ENCODE data around the gene NSD1. TPM values are rescaled to one million over a fixed set of nuclear protein-coding genes. Genes with fewer than 3 reads are reported as not detected.

The NSD1 gene
- total RNA-seq, 1 donor from 2014 or later, result 32.4 TPM

DNA sequence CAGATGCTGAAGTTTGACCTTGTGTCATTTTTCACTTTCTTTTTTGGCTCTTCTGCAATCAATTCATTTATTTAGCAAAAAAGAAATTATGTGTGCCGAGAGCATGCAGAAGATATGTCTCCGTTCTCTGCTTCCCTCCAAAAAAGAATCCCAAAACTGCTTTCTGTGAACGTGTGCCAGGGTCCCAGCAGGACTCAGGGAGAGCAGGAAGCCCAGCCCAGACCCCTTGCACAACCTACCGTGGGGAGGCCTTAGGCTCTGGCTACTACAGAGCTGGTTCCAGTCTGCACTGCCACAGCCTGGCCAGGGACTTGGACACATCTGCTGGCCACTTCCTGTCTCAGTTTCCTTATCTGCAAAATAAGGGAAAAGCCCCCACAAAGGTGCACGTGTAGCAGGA lies 44.4 kb upstream of the NSD1 start:
- Histone ChIP-seq H3K4me3 (ENCODE audit: low read depth, low read length) (no peak overlapping the region), H3K27me3 (ENCODE audit: control insufficient read depth, insufficient read depth, low read length) (no peaks in the 10 kb centered on the region), H3K36me3 (ENCODE audit: control insufficient read depth, insufficient read depth, low read length) (no peaks in the 10 kb centered on the region)
- TF ChIP-seq, protein P1, sequence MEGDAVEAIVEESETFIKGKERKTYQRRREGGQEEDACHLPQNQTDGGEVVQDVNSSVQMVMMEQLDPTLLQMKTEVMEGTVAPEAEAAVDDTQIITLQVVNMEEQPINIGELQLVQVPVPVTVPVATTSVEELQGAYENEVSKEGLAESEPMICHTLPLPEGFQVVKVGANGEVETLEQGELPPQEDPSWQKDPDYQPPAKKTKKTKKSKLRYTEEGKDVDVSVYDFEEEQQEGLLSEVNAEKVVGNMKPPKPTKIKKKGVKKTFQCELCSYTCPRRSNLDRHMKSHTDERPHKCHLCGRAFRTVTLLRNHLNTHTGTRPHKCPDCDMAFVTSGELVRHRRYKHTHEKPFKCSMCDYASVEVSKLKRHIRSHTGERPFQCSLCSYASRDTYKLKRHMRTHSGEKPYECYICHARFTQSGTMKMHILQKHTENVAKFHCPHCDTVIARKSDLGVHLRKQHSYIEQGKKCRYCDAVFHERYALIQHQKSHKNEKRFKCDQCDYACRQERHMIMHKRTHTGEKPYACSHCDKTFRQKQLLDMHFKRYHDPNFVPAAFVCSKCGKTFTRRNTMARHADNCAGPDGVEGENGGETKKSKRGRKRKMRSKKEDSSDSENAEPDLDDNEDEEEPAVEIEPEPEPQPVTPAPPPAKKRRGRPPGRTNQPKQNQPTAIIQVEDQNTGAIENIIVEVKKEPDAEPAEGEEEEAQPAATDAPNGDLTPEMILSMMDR (IDR thresholded peaks at IDR 0.05; ENCODE audit: insufficient read depth, low read length, severe bottlenecking), result no peak
- DNase-seq (ENCODE audit: low read depth), result no peak
- FAIRE-seq, result no peak

DNA sequence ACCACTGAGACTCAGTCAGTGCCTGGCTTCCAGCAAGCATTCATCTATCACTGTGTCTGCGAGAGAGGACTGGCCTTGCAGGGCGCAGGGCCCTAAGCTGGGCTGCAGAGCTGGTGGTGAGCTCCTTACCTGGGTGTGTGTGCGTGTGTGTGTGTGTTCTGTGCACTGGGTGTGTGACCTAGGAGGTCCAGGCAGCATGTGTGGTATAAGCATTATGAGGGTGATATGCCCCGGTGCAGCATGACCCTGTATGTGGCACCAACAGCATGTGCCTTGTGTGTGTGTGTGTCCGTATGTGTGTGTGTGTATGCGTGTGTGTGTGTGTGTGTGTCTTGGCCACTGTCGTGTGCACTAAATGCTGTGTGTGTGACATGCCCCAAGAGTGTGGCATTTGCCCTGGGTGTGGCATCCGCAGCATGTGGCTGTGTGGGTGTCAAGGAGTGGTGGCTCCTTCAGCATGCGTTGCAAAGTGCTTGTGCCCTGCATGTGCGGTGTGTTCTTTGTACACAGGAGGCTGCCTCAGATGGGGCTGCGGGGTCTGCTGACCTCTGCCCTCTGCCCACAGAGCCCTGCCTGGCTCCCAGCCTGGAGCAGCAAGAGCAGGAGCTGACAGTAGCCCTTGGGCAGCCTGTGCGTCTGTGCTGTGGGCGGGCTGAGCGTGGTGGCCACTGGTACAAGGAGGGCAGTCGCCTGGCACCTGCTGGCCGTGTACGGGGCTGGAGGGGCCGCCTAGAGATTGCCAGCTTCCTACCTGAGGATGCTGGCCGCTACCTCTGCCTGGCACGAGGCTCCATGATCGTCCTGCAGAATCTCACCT lies 43.5 kb upstream of the NSD1 start:
- Histone ChIP-seq H3K27me3 (ENCODE audit: control insufficient read depth, insufficient read depth, low read length) (no peaks in the 10 kb centered on the region), H3K36me3 (ENCODE audit: control insufficient read depth, insufficient read depth, low read length) (no peaks in the 10 kb centered on the region), H3K4me3 (ENCODE audit: low read depth, low read length) (no peak overlapping the region)
- FAIRE-seq (peak; percentile 81), DNase-seq (ENCODE audit: low read depth) (no peak)
- TF ChIP-seq, protein P1 (IDR thresholded peaks at IDR 0.05; ENCODE audit: insufficient read depth, low read length, severe bottlenecking), result no peak

DNA sequence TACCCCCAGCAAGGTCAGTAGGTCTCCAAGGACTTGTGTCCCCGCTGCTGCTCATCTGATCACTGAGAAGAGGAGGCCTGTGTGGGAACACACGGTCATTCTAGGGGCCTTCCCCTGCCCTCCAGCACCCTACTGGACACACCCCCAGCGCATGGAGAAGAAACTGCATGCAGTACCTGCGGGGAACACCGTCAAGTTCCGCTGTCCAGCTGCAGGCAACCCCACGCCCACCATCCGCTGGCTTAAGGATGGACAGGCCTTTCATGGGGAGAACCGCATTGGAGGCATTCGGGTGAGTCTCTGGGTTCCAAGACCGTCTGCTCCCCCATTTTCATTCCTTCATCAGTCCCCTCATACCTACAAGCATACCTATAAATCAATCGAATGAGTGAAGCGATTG lies 42.8 kb upstream of the NSD1 start:
- Histone ChIP-seq H3K4me3 (ENCODE audit: low read depth, low read length) (no peak overlapping the region), H3K27me3 (ENCODE audit: control insufficient read depth, insufficient read depth, low read length) (no peaks in the 10 kb centered on the region), H3K36me3 (ENCODE audit: control insufficient read depth, insufficient read depth, low read length) (no peaks in the 10 kb centered on the region)
- no peak for FAIRE-seq
- DNase-seq (ENCODE audit: low read depth), result no peak
- TF ChIP-seq, protein P1 (IDR thresholded peaks at IDR 0.05; ENCODE audit: insufficient read depth, low read length, severe bottlenecking), result no peak

DNA sequence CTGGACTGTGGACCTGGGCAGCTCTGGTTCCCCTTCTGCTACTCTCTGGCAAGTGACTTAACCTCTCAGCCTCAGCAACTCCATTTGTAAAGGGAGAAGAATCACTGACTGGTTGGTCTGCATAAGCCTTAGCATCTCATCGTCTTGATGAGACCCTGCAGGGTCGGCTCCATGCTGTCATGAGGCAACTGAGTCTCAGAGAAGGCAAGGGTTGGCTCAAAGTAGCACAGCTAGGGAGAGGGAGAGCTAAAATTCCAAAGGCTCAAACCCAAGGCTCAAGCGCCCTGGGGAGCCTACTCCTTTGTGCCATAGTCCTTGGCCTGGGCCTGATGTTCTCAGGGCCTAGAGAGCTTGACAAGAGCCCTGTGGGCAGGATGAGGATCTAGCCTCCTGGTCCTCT lies 42.3 kb upstream of the NSD1 start:
- FAIRE-seq, result no peak
- Histone ChIP-seq H3K36me3 (ENCODE audit: control insufficient read depth, insufficient read depth, low read length) (no peaks in the 10 kb centered on the region), H3K27me3 (ENCODE audit: control insufficient read depth, insufficient read depth, low read length) (no peaks in the 10 kb centered on the region), H3K4me3 (ENCODE audit: low read depth, low read length) (no peak overlapping the region)
- no peak for DNase-seq (ENCODE audit: low read depth)
- TF ChIP-seq, protein P1 (IDR thresholded peaks at IDR 0.05; ENCODE audit: insufficient read depth, low read length, severe bottlenecking), result no peak

DNA sequence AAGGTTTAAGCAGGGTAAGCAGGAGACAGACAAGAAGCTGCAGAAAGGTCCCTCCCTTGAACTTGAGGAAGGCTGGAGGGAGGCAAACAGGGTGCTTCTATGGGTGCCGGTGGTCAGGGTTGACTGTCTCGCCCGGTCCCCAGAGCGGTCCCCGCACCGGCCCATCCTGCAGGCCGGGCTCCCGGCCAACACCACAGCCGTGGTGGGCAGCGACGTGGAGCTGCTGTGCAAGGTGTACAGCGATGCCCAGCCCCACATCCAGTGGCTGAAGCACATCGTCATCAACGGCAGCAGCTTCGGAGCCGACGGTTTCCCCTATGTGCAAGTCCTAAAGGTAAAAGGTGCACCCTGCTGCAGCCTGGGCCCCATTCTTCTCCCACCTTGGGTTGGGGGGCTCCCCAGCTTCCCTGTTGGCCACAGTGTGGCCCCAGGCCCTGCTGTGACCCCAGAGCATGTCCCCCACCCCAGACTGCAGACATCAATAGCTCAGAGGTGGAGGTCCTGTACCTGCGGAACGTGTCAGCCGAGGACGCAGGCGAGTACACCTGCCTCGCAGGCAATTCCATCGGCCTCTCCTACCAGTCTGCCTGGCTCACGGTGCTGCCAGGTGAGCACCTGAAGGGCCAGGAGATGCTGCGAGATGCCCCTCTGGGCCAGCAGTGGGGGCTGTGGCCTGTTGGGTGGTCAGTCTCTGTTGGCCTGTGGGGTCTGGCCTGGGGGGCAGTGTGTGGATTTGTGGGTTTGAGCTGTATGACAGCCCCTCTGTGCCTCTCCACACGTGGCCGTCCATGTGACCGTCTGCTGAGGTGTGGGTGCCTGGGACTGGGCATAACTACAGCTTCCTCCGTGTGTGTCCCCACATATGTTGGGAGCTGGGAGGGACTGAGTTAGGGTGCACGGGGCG lies 41.1 kb upstream of the NSD1 start:
- H3K36me3 ChIP-seq (ENCODE audit: control insufficient read depth, insufficient read depth, low read length), result no peaks in the 10 kb centered on the region
- no peaks in the 10 kb centered on the region for H3K27me3 ChIP-seq (ENCODE audit: control insufficient read depth, insufficient read depth, low read length)
- H3K4me3 ChIP-seq (ENCODE audit: low read depth, low read length), result no peak overlapping the region
- no peak for FAIRE-seq
- no peak for DNase-seq (ENCODE audit: low read depth)
- TF ChIP-seq, protein P1 (IDR thresholded peaks at IDR 0.05; ENCODE audit: insufficient read depth, low read length, severe bottlenecking), result no peak
